Non-pigmented ciliary epithelial cell (primary cell): ENCODE measurements around the gene CCDC175.

Source experiments
- DNase-seq: peaks from one replicate; pipeline ENCODE4 v3.0.0-alpha.2; 2010; ENCODE audit warnings: low read depth

CCDC175 gene

GRCh38 chr14:59576332-59577294, at the start of gene CCDC175:
TSS of gene CCDC175 (minus strand) at chr14:59576812. CDS start at chr14:59576775, 37 bp downstream.
- peak; percentile 27 for DNase-seq

- no peak for DNase-seq
These were observed 46.0 kb upstream of the CCDC175 start for GRCh38 chr14:59622631-59623030.

- no peak for DNase-seq
These were observed 42.4 kb upstream of the CCDC175 start for GRCh38 chr14:59619061-59619460.

DNA sequence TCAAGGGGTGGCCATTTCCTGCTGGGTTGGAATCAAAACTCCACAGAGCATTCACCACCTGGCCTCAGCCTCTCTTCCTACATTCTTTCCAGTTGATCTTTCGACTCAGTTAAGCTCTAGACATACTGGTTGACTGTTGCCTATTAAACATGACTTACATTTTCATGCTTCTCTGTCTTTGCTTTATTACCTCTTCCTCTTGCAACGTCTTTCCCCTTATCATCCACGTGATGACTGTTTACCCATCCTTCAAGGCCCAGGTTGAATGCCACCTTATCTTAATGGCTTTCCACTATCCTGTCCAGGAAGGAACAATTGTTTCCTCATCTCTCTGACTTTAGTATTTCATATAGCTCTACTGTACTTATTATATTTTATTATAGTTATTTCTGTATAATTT, 24.4 kb upstream of the CCDC175 start:
- DNase-seq: no peak

DNA sequence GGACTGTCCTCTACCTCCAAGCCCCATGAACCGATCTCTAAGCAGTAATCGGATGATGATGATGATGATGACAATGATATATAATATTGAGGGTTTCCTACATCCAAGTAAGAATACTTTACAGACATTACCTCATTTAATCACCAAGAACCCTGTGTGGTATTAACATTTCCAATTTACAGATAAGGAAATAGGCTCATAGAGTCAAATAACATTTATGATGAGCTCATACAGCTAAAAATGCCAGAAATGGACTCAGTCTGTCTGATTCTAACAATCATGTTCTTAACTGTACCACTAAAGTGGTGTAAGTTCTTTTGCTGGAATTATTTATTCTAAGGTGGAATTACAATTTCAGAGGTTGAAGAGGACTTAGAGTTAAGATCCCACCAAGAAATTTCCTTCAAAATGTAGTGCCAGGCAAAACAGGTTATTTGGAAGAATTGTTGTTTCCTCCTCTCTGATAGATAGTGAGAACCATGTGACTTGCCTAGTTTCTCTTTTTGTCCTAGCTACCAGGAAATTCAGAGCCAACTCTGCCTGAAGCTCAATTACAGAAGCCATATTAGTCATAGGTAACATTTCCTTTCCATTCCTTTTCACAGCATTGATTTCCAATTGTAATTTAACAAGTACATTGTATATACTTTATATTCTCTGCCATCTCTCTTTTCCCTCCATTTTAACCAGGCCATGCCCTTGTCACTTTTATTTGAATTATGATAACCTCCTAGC, 23.8 kb upstream of the CCDC175 start:
- peak; percentile 27 for DNase-seq

- DNase-seq: no peak
These were observed 18.5 kb upstream of the CCDC175 start for GRCh38 chr14:59595071-59595470.

DNA sequence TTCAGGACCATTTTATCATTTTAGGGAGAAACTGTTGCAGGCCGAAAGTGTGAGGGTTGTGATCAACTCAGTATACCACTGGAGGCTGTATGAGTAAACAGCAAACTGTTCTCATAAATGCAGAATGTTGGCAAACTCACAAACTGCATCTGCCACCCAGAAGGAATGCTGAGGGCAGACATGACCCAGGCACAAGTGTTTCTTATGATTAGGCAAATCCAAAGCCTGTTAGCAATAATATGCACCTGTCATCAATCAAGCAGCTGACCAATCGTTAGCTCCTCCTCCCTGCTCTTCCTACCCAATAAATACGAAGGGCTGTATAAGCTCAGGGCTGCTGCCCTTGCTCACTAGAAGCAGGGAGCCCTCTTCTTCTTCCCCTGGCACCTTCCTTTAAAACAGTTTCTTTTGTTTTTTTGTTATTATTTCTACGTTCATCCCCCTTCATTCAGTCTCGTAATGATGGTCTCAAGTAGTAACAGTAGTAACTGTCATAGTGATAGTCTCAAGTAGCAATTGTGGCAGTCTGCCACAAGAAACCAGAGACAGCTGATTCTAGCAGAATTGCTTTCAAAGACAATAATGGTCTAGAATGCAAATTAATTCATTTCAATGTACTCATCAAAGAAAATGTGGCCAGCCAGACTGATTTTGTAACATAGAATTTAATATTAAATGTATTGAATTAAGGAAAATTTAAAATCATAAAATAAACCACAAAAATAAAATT, 15.2 kb upstream of the CCDC175 start:
- no peak for DNase-seq

DNA sequence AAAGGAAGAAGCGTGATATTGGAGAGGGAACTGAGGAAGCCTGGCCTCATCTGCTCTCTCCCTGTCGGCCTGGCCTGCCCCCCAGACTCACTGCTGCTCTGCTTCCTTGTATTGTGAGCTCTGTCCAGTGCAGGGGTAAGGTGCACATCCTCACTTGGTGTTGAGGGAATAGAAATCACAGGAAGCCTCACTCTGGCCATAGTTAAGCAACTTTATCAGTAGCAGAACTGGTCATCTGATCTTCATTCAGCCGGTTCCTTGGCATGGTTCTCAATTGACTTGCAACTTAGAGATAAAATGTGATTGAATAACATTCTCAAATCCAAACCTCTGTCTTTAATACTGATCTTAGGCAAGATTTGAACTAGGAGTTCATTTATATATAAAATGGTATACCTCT, 11.5 kb upstream of the CCDC175 start:
- no peak for DNase-seq

DNA sequence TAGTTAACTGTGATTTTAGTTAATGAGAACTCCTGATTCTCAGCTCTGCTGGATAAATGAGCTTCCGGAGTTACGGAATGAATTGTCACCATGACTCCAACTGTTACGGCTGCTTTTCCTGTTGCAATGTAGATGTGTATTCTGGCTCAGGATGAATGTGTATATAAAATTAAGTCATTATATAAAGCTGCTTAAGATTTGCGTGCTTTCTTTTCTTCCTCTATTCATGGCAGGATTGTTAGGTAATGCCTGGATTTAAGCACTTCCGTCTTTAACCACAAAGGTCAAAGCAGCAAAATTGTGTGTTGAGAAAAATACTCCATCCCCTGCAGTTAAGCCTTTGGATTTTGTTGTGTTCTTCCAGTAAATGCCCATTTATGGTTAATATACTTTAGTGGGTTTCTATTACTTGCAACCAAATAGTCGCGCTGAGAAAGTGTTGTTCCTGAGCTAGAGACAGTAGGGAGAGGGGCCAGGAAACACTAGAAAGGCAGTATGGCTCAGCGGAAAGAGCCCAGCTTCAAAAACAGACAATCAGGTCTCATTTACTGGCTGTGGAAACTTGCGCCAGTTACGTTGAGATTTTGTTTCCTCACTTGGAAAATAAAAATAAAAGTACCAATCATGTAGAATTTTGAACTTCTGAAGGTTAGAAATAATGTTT, 9.4 kb upstream of the CCDC175 start:
- peak; percentile 79 for DNase-seq

- DNase-seq: peak; percentile 18
These were observed 7.1 kb upstream of the CCDC175 start for GRCh38 chr14:59583755-59584154.

GRCh38 chr14:59582845-59583509, 6.4 kb upstream of the CCDC175 start:
- no peak for DNase-seq

DNA sequence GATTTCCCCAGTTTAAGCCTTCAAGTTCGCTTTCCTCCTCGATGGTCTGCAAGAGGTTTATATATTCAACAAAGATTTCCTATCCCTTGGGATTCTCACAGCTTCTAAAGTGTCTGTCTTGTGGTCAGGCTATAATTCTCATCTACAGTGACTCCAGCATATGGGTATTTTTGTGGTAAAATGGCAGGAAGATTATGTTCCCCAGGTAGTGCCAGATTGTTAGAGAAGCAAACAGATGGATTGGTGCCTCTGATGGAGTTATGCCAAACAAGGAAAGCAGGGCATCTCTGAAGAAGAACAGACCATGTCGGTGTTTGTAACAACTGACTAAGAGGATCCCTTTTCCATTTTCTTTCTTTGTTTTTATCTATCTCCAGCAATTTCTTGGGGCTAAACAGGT, 5.5 kb upstream of the CCDC175 start:
- no peak for DNase-seq

DNA sequence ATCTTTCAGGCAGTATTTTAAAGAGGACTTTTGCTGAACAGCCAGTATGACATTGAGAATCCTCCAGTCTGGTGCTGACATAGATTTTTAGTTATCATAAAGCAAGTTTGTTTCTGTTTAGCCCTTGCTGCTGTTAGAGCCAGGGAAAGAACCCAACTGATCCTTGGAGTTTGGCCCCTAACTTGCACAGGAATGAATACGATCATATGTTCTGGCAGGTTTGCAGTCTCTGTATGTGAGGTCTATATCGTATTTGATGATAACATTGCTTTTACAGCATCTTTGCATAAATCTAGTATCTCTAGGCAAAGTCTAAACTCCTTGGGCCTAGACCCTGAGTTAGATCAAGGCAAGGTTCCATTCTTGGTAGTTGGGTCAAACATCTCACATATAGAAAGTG, 4.3 kb upstream of the CCDC175 start:
- DNase-seq: no peak

- no peak for DNase-seq
These were observed 6.5 kb downstream of the CCDC175 start for GRCh38 chr14:59570122-59570521.

- no peak for DNase-seq
These were observed 9.9 kb downstream of the CCDC175 start for GRCh38 chr14:59566725-59567124.

- no peak for DNase-seq
These were observed 10.3 kb downstream of the CCDC175 start for GRCh38 chr14:59566296-59566695.

DNA sequence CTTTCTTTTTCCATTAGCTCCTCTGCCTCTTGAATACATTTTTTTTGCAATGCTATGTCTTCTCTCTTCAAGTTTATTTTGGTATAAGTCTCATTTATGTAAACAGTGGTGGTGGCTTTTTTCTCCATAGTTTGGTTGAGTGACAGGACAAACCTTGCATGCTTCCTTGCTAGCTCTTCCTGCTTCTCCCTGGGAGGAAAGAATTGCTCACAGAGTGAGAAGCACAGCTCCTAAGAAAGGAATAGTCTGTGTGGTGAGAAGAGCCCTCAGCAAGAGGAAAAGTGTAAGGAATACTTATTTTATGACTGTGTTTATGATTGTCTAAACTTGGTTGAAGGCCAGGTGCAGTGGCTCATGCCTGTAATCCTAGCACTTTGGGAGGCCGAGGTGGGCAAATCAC, 11.5 kb downstream of the CCDC175 start:
- DNase-seq: no peak

GRCh38 chr14:59564366-59564765, 12.2 kb downstream of the CCDC175 start:
- no peak for DNase-seq

DNA sequence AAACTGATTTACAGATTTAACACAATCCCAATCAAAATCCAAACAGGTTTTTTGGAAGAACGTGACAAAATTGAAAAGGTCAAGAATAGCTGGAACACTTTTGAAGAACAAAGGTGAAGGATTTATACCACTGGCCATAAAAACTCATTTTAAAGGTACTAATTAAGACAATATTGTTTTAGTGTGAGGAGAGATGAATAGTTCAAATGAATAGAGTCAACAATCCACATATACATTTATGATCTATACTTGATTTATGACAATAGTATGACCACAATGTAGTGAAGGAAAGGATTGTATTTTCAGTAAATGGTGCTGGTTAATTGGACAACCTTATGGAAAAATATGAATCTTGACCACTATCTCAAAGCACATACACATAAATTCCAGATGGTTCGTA, 29.3 kb downstream of the CCDC175 start:
- DNase-seq: no peak

DNA sequence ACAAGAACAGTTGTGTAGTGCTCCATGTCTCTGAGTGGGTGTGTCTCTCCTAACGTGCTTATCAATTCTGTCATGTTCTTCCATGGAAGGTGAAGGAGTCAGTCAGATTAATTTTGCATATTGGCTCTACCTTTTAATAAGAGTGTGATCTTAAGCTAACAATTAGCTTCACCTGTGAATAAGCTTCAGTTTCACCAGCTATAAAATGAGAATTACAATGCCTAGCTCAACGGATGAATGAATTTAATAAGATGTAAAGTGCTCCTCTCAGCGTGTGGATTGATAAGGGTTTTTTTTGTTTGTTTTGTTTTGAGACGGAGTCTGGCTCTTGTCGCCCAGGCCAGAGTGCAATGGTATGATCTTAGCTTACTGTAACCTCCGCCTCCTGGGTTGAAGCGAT, 32.7 kb downstream of the CCDC175 start:
- no peak for DNase-seq

GRCh38 chr14:59541731-59542130, 34.9 kb downstream of the CCDC175 start:
- no peak for DNase-seq
